ENCODE data around the gene KCNMB3. TPM values are rescaled to one million over a fixed set of nuclear protein-coding genes. Genes with fewer than 3 reads are reported as not detected.

KCNMB3 gene
- total and polyA plus RNA-seq, 2 of the 8 experiments (the other 6 are each of a cell fraction or from before 2014, with no cell fraction given): 1.7 to 2.0 TPM

DNA sequence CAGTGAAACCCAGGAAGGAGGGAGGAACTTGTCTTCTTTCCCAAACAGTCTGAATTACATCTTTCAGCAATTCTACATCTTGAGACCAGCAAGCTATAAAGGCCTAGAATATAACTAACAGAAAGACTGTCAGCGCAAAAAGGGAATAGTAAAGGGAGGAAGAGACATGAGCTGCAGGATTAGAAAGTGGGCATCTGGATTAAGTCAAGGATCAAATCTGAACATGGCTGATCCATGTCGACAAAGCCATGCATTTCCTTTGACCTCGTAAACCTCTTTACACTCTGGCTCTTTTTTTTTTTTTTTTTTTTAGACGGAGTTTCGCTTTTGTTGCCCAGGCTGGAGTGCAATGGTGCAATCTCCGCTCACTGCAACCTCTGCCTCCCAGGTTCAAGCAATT is 35.4 kb upstream of the KCNMB3 start:
- Histone ChIP-seq H3K23me2 (ENCODE audit: low read depth, low read length) (no peaks in the 10 kb centered on the region), H3K27ac (ENCODE audit: low read depth, low read length) (no peak overlapping the region), H3K9me3 (ENCODE audit: insufficient read depth in 2 of 2, low read depth in 1 of 2, low read length in 1 of 2) (peaks cover 0 to 2% of the 10 kb centered on the region in 2 experiments; a peak in 1 of 4 replicates), H4K5ac (ENCODE audit: insufficient read length, low read depth, low read length) (no peak overlapping the region), H4K20me1 (replicated peaks in 1 of 2; ENCODE audit: control insufficient read depth in 1 of 2, insufficient read depth in 2 of 2, low read length in 2 of 2) (no peaks in the 10 kb centered on the region), H3K23ac (ENCODE audit: insufficient read length) (no peak overlapping the region), H2AK5ac (ENCODE audit: low read depth, low read length) (no peak overlapping the region), H2BK120ac (replicated peaks; ENCODE audit: low read depth, low read length) (no peak overlapping the region), H3K14ac (ENCODE audit: insufficient read length) (no peak overlapping the region), H4K8ac (ENCODE audit: extremely low read depth, insufficient read depth, low read length) (no peak overlapping the region), H2AFZ (ENCODE audit: low read length) (0 out of 2 replicates have a peak overlapping the region, but pooled peaks have one; percentile 35), H3K36me3 (ENCODE audit: control insufficient read depth in 2 of 4, insufficient read depth in 4 of 4, low read length in 3 of 4) (no peaks in the 10 kb centered on the region), H3K56ac (replicated peaks; ENCODE audit: insufficient read length, low read depth, low read length) (no peak overlapping the region), H2BK15ac (ENCODE audit: low read length) (no peak overlapping the region), H2BK20ac (ENCODE audit: low read length) (no peak overlapping the region), H3K4me3 (ENCODE audit: extremely low read depth in 1 of 4, insufficient read depth in 2 of 4, low read depth in 3 of 4, low read length in 4 of 4) (no peak overlapping the region), H3K4ac (replicated peaks; ENCODE audit: insufficient read length, low read depth, low read length) (no peak overlapping the region), H3K18ac (ENCODE audit: extremely low read depth, low read length) (no peak overlapping the region), H3K9ac (replicated peaks in 1 of 4; ENCODE audit: extremely low read depth in 1 of 4, low read depth in 3 of 4, low read length in 3 of 4) (no peak overlapping the region), H3K79me1 (ENCODE audit: low read depth, low read length) (no peaks in the 10 kb centered on the region), H4K91ac (replicated peaks; ENCODE audit: insufficient read length, low read length) (no peak overlapping the region), H2BK12ac (ENCODE audit: low read depth, low read length) (no peak overlapping the region), H2BK5ac (ENCODE audit: low read depth, low read length) (no peak overlapping the region), H3K4me2 (ENCODE audit: insufficient read depth in 1 of 2, low read depth in 2 of 2, low read length in 2 of 2) (no peak overlapping the region), H3K27me3 (replicated peaks in 1 of 4; ENCODE audit: control insufficient read depth in 3 of 4, extremely low read depth in 1 of 4, insufficient read depth in 3 of 4, low read length in 3 of 4) (no peaks in the 10 kb centered on the region), H3K79me2 (ENCODE audit: control insufficient read depth in 1 of 2, insufficient read depth in 2 of 2, low read length in 2 of 2) (no peaks in the 10 kb centered on the region), H3K4me1 (replicated peaks in 1 of 4; ENCODE audit: control insufficient read depth in 3 of 4, insufficient read depth in 4 of 4, low read length in 3 of 4) (no peaks in the 10 kb centered on the region)
- CTCF ChIA-PET (ENCODE audit: partially characterized antibody): interaction anchor here (0.6 to 1.5 kb wide), 3 partner anchors 190 to 1442 kb away, joined by 3 read pairs; no protein-coding TSS in a partner anchor
- POLR2A ChIA-PET (ENCODE audit: partially characterized antibody): no interaction called here
- DNase-seq (ENCODE audit: low read depth in 1 of 2, low spot score in 2 of 2) (no peak), FAIRE-seq (no peak)
- TF ChIP-seq, protein P1, sequence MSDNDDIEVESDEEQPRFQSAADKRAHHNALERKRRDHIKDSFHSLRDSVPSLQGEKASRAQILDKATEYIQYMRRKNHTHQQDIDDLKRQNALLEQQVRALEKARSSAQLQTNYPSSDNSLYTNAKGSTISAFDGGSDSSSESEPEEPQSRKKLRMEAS (IDR thresholded peaks at IDR 0.05): no peak
- TF ChIP-seq POLR2AphosphoS5 (IDR thresholded peaks at IDR 0.05; ENCODE audit: low read depth, low read length) (no peak), RAD21 (IDR thresholded peaks at IDR 0.05 in 1 of 2, conservative IDR thresholded peaks at IDR 0.05 in 1 of 2; ENCODE audit: low read depth in 2 of 2, low read length in 2 of 2) (no peak), NRF1 (IDR thresholded peaks at IDR 0.05; ENCODE audit: low read depth, low read length) (no peak), EZH2 (IDR thresholded peaks at IDR 0.05; ENCODE audit: low read depth, low read length, severe bottlenecking) (no peak), SP2 (IDR thresholded peaks at IDR 0.05; ENCODE audit: low read length) (no peak), FOSL1 (IDR thresholded peaks at IDR 0.05; ENCODE audit: insufficient read depth, low read depth, low read length) (no peak), SUZ12 (IDR thresholded peaks at IDR 0.05; ENCODE audit: low read length) (no peak), KDM4A (IDR thresholded peaks at IDR 0.05; ENCODE audit: low read depth, low read length, severe bottlenecking) (no peak), CHD2 (IDR thresholded peaks at IDR 0.05; ENCODE audit: low read length) (no peak), EP300 (IDR thresholded peaks at IDR 0.05; ENCODE audit: borderline replicate concordance in 1 of 2, low read depth in 2 of 2, low read length in 2 of 2) (no peak)
- TF ChIP-seq, protein P2, sequence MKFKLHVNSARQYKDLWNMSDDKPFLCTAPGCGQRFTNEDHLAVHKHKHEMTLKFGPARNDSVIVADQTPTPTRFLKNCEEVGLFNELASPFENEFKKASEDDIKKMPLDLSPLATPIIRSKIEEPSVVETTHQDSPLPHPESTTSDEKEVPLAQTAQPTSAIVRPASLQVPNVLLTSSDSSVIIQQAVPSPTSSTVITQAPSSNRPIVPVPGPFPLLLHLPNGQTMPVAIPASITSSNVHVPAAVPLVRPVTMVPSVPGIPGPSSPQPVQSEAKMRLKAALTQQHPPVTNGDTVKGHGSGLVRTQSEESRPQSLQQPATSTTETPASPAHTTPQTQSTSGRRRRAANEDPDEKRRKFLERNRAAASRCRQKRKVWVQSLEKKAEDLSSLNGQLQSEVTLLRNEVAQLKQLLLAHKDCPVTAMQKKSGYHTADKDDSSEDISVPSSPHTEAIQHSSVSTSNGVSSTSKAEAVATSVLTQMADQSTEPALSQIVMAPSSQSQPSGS (IDR thresholded peaks at IDR 0.05; ENCODE audit: low read length): no peak
- 81% methylated on average over 5 of the region's 6 CpGs; no CpG with 5 or more reads in 1 of the 2 experiments for WGBS, 2 experiments (ENCODE audit: extremely low coverage in 1 of 2, insufficient coverage in 1 of 2, insufficient read length in 1 of 2, insufficient replicate concordance in 2 of 2, low coverage in 1 of 2, low lambda C conversion rate in 2 of 2, missing lambda C conversion rate in 1 of 2)
